Activated T-helper 1 cell treated with anti-CD3 and anti-CD28 coated beads, Interleukin-2, amount 50 U/mL, for 16 hours (primary cell): Measurements from ENCODE around the gene ORC6.

ENCODE experiments used
- DNase-seq, 2 donors: peaks; one replicate each; pipeline ENCODE4 v3.0.0-alpha.2; 2020; ENCODE audit warnings: low read depth in 1 of 2, low spot score in 1 of 2

The ORC6 gene

GRCh38 chr16:46700048-46700447 is 10.6 kb downstream of the ORC6 start:
- DNase-seq: no peak

- no peak for DNase-seq
These were observed 12.2 kb downstream of the ORC6 start for GRCh38 chr16:46701615-46702014.

GRCh38 chr16:46702030-46702429 is 12.6 kb downstream of the ORC6 start:
- no peak for DNase-seq

GRCh38 chr16:46706642-46707041 is 17.2 kb downstream of the ORC6 start:
- DNase-seq: no peak

GRCh38 chr16:46709469-46710005 is 20.1 kb downstream of the ORC6 start:
- no peak for DNase-seq

- DNase-seq: no peak
These were observed 21.9 kb downstream of the ORC6 start for GRCh38 chr16:46711106-46712058.

GRCh38 chr16:46712911-46713310 is 23.5 kb downstream of the ORC6 start:
- DNase-seq: no peak

GRCh38 chr16:46713634-46714033 is 24.2 kb downstream of the ORC6 start:
- no peak for DNase-seq

GRCh38 chr16:46714797-46715591 is 25.5 kb downstream of the ORC6 start:
- DNase-seq: no peak

GRCh38 chr16:46715769-46716305 is 26.4 kb downstream of the ORC6 start:
- DNase-seq: no peak

- DNase-seq: no peak
These were observed 28.2 kb downstream of the ORC6 start for GRCh38 chr16:46717692-46718091.

GRCh38 chr16:46718214-46718613 is 28.8 kb downstream of the ORC6 start:
- no peak for DNase-seq

- no peak for DNase-seq
These were observed 30.1 kb downstream of the ORC6 start for GRCh38 chr16:46719528-46719927.

- DNase-seq: no peak
These were observed 31.2 kb downstream of the ORC6 start for GRCh38 chr16:46720619-46721018.

GRCh38 chr16:46721885-46722284 is 32.4 kb downstream of the ORC6 start:
- no peak for DNase-seq

GRCh38 chr16:46727184-46727583 is 37.7 kb downstream of the ORC6 start:
- no peak for DNase-seq

- no peak for DNase-seq
These were observed 38.2 kb downstream of the ORC6 start for GRCh38 chr16:46727630-46728029.

- DNase-seq: no peak
These were observed 39.3 kb downstream of the ORC6 start for GRCh38 chr16:46728806-46729205.

GRCh38 chr16:46729326-46729995 is 40.0 kb downstream of the ORC6 start:
- no peak for DNase-seq

- DNase-seq: no peak
These were observed 40.7 kb downstream of the ORC6 start for GRCh38 chr16:46730126-46730525.
